ENCODE measurements around the gene COL4A2. TPM values are rescaled to one million over a fixed set of nuclear protein-coding genes. Genes with fewer than 3 reads are reported as not detected.
A peak's percentile ranks its signal among the peaks of the same experiment; 100 is the strongest.

The COL4A2 gene
- total RNA-seq, 8 experiments from 2014 or later = 3.5 to 379 (median 30.2) TPM

DNA sequence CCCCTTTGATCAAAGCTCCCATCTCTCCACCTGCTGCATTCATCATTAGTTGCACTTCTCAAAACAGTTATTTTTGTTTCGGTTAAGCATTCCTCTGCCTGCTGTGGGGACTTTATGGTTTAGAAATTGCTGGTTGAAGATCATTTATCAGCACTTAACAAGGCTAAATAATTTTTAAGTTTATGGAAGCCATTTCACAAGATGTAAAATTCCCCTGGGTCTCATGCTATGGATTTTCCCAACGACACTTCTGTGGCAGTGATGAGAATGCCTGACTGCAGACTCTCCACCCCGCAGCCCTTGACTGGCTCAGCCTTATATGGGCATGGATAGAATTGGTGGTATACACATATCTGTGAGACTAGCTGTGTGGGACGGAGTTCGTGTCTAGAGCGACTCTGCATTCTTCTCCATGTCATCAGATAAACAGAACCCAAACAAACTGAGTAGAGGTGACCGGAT, 52.8 kb downstream of the COL4A2 start:
- Histone ChIP-seq H3K4me1 (replicated peaks in 1 of 2) (peaks cover 0 to 3% of the 10 kb centered on the region in 2 donors), H3K27ac (no peak overlapping the region), H3K4me3 (no peak overlapping the region)
- 0 to 93% (median 76%) methylated on average over 1 to 6 of the region's 7 CpGs; no CpG with 5 or more reads in 2 of the 10 experiments for WGBS, 10 experiments
- in situ Hi-C loops (cut with MboI; ENCODE audit: low pct_unique_long_range_greater_than_20kb in 2 of 9, low sequenced_read_pairs in 9 of 9, unreplicated experiment in 9 of 9) = no loop called here
- peak in 6 of 8 experiments; percentile 67 to 97 (median 76) for ATAC-seq (replicated peaks in 6 of 8)

DNA sequence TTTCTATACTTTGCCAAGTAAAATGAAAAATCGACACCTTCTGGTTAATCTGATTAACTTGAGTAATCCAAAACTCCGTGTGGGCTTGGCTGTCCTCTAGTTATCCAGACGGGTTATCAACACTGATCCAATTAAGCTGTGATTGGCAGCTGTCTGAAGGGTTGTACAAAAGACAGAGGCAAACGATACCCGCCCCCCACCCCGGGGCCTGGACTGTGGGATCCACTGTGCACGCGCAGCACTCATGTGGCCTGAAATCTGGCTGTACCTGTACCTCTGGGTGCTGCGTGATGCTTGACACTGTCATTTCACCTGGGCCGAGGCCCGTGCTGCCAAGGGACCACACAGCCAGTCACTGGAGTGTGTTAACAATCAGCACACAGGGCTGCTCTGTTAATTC, 53.5 kb downstream of the COL4A2 start:
- Histone ChIP-seq H3K4me3 (no peak overlapping the region), H3K27ac (no peak overlapping the region), H3K4me1 (replicated peaks in 1 of 2) (peaks cover 0 to 3% of the 10 kb centered on the region in 2 donors)
- 72 to 100% (median 95%) methylated on average over 1 to 8 of the region's 11 CpGs; no CpG with 5 or more reads in 4 of the 10 experiments for whole genome bisulfite sequencing, 10 experiments
- in situ Hi-C loops (cut with MboI; ENCODE audit: low pct_unique_long_range_greater_than_20kb in 2 of 9, low sequenced_read_pairs in 9 of 9, unreplicated experiment in 9 of 9) = no loop called here
- ATAC-seq (replicated peaks in 6 of 8) = no peak

DNA sequence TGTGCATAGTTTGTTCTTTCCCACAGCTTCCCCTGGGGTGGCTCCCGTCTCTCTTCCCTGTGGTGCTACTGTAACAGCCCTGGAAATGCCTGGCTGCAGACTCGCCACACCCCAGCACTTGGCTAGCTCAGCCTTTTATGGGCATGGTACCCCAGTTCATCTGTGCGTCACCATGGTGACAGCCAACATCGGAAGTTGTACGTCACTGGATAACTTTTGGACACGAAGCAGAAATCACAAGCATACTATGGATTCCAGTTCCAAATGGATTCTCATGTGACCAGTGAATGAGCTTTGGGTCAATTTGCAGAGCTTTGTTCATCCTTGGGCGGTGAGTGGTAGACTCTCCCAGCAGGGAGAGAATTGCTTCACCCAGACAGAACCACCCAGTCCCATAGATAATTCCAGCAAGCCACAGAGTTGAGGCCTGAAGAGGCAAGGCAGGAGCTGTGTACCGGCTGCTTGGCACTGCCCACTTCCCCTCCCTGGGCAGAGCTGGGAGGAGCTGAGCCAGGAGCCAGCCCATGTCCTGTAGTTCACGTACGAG, 54.4 kb downstream of the COL4A2 start:
- peak in 5 of 8 experiments; percentile 8 to 96 (median 60) for ATAC-seq (replicated peaks in 6 of 8)

DNA sequence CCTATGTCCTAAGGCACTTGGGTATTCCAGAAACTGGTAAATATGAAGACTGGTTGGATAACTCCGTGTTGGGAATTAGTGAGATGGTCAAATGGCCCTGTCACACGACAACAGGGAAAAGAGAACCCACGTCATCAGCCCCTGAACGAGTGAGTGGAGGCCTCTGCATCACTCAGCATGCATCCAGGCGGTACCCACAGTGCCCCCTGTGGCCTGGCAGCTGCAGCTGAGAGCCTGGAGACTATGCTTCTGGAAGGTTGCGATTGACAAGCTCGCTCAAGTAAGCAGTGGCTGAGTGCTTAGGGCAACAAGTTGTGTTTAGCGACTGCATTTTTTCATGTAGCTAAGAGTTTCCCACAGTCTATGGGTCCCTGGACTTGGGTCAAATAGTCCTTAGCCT, 55.9 kb downstream of the COL4A2 start:
- 70 to 96% (median 83%) methylated on average over 1 to 7 of the region's 8 CpGs; no CpG with 5 or more reads in 2 of the 10 experiments for WGBS, 10 experiments

More for the DNA sequence above, 54.4 kb downstream of the COL4A2 start:
- 3 to 100% (median 82%) methylated on average over 1 to 9 of the region's 10 CpGs; no CpG with 5 or more reads in 4 of the 10 experiments for WGBS, 10 experiments
- Histone ChIP-seq H3K4me1 (replicated peaks in 1 of 2) (peaks cover 0 to 3% of the 10 kb centered on the region in 2 donors), H3K27ac (no peak overlapping the region), H3K4me3 (no peak overlapping the region)
- in situ Hi-C loops (cut with MboI; ENCODE audit: low pct_unique_long_range_greater_than_20kb in 2 of 9, low sequenced_read_pairs in 9 of 9, unreplicated experiment in 9 of 9) = no loop called here

DNA sequence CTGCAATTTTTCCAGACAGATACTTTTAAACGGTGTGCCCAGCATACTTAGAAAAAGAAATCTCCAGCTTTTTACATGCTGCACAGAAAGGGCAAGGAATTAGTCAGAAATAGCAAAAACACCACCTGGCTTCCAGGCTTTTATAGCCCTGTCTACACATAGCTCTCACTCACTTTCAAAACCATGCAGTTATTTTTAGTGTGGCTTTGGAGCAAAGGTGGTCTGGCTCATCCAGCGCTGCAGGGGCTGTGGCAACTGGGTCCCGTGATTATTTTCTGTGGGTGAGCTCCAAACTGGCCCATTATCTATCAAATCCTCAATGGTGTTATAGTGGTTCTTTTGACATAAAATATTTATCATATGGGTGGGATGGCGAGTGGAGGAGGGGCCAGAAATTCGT, 57.0 kb downstream of the COL4A2 start:
- WGBS, 10 experiments = 33 to 100% (median 82%) methylated on average over 1 to 5 of the region's 5 CpGs; no CpG with 5 or more reads in 3 of the 10 experiments
- H3K27ac ChIP-seq = no peak overlapping the region

More for the DNA sequence above, 55.9 kb downstream of the COL4A2 start:
- peak in 1 of 8 experiments; percentile 59 for ATAC-seq (replicated peaks in 6 of 8)
- no peak overlapping the region for H3K4me3 ChIP-seq
- H3K4me1 ChIP-seq (replicated peaks in 1 of 2) = peaks cover 0 to 3% of the 10 kb centered on the region in 2 donors
- in situ Hi-C loops (cut with MboI; ENCODE audit: low pct_unique_long_range_greater_than_20kb in 2 of 9, low sequenced_read_pairs in 9 of 9, unreplicated experiment in 9 of 9) = no loop called here
- H3K27ac ChIP-seq = no peak overlapping the region

DNA sequence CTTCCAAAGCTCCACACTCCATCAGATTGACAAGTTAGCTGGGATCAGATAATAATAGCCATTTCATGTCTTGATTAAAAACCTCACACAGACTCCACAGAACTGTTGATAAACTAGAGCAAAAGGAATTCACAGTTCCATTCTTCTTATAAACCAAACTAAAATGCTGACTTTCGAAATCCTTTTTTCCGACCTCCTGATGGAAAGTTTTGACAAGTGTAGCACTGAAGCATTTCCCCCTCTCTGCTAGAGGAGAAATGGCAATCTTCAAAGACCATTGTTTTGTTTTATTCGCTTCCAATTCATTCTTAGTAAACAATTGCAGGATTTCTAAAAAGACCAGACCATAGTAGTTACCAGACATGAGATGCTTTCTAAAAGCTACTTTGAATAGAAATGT, 58.8 kb downstream of the COL4A2 start:
- in situ Hi-C loops (cut with MboI; ENCODE audit: low pct_unique_long_range_greater_than_20kb in 2 of 9, low sequenced_read_pairs in 9 of 9, unreplicated experiment in 9 of 9) = no loop called here
- H3K4me3 ChIP-seq = no peak overlapping the region
- ATAC-seq (replicated peaks in 6 of 8) = no peak
- WGBS, 10 experiments = 55 to 100% (median 100%) methylated on average over 2 to 3 of the region's 3 CpGs; no CpG with 5 or more reads in 1 of the 10 experiments
- H3K4me1 ChIP-seq (replicated peaks in 1 of 2) = no peaks in the 10 kb centered on the region
- H3K27ac ChIP-seq = no peak overlapping the region

More for the DNA sequence above, 57.0 kb downstream of the COL4A2 start:
- in situ Hi-C loops (cut with MboI; ENCODE audit: low pct_unique_long_range_greater_than_20kb in 2 of 9, low sequenced_read_pairs in 9 of 9, unreplicated experiment in 9 of 9) = no loop called here
- Histone ChIP-seq H3K4me3 (no peak overlapping the region), H3K4me1 (replicated peaks in 1 of 2) (peaks cover 0 to 3% of the 10 kb centered on the region in 2 donors)
- ATAC-seq (replicated peaks in 6 of 8) = no peak

DNA sequence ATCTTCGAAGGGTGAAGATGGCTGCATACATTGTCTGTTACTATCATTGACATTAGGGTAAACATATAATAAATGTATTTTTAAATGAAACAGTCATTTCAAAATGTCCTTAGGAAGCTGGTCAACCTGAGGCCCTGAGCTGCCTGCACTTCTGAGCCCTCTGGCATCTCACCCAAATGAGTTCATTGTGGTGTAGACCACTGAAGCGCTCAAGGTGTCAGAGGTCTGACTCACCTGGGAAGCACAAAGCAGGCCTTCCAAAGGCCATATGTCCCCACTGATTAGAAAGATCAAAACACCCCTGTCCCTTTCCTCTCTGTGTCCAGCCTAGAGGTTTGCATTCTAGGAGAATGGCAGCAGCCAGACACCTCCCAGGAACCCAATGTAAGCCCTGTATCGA, 59.6 kb downstream of the COL4A2 start:
- no peak for ATAC-seq (replicated peaks in 6 of 8)
- no peak overlapping the region for H3K27ac ChIP-seq
- 80 to 100% (median 100%) methylated on average over 1 to 3 of the region's 3 CpGs; no CpG with 5 or more reads in 2 of the 10 experiments for WGBS, 10 experiments
- H3K4me1 ChIP-seq (replicated peaks in 1 of 2) = peaks cover 0 to 2% of the 10 kb centered on the region in 2 donors
- no peak overlapping the region for H3K4me3 ChIP-seq
- in situ Hi-C loops (cut with MboI; ENCODE audit: low pct_unique_long_range_greater_than_20kb in 2 of 9, low sequenced_read_pairs in 9 of 9, unreplicated experiment in 9 of 9) = no loop called here

DNA sequence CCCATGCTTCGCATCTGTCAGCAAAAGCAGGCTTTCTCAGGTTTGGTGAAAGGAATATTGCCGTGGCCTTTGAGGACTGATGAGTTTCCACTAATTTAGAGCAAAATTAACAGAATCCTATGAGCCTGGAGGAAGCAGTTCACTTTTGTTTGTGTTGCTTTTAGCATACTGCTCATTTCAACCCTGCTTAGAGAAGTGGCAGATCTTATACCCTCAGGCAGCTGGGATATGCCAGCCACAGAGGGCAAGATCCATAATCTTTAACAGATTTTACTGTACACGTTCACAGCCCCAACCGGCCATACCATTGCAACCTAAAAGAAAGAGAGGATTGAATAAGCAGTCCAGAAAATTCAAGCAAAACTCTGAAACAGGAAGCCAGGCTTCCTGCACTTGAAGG, 60.5 kb downstream of the COL4A2 start:
- in situ Hi-C loops (cut with MboI; ENCODE audit: low pct_unique_long_range_greater_than_20kb in 2 of 9, low sequenced_read_pairs in 9 of 9, unreplicated experiment in 9 of 9) = no loop called here
- ATAC-seq (replicated peaks in 6 of 8) = no peak
- Histone ChIP-seq H3K4me3 (no peak overlapping the region), H3K27ac (no peak overlapping the region), H3K4me1 (replicated peaks in 1 of 2) (peaks cover 5% of the 10 kb centered on the region in 2 donors)
- WGBS, 10 experiments = 19 to 93% (median 83%) methylated on average over 1 to 4 of the region's 4 CpGs; no CpG with 5 or more reads in 1 of the 10 experiments

DNA sequence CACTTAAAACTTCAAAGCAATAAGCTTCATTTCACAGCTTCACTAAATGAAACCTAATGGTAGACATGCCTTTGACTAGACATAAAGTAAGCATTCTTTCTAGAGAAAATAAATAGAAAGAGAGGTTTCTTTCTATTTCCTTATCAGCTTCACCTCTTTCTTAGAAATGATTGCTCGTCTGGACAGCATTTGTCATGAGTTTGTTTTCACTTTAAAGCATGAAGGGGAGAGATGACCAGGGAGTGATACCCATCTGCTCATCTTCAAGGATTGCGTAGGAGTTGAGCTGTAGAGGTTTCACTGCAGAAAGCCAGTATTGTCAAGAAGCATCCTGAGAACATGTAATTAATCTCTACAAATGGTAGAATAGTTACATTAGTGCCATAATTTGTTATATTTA, 61.3 kb downstream of the COL4A2 start:
- in situ Hi-C loops (cut with MboI; ENCODE audit: low pct_unique_long_range_greater_than_20kb in 2 of 9, low sequenced_read_pairs in 9 of 9, unreplicated experiment in 9 of 9) = no loop called here
- no peak overlapping the region for H3K4me3 ChIP-seq
- 80 to 100% (median 100%) methylated on average over 1 to 2 of the region's 2 CpGs; no CpG with 5 or more reads in 2 of the 10 experiments for WGBS, 10 experiments
- H3K27ac ChIP-seq = no peak overlapping the region
- peaks cover 5% of the 10 kb centered on the region in 2 donors for H3K4me1 ChIP-seq (replicated peaks in 1 of 2)
- ATAC-seq (replicated peaks in 6 of 8) = no peak

DNA sequence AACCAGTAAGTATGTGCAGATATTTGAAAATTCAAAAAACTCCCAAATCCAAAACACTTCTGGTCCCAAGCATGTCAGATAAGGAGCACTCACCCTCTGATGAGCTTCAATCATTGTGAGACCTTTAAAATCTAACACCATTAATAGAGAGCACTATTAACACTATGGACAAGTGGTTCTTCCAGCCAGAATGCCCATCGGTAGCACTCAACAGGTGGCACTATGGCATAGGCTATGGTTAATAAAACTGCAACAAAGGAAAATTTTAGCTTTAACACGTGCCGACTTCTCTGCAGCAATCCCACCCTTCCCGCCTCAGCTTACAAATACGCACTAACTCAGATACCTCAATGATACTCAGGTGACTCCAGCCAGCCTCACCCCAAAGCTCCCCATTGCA, 62.3 kb downstream of the COL4A2 start:
- in situ Hi-C loops (cut with MboI; ENCODE audit: low pct_unique_long_range_greater_than_20kb in 2 of 9, low sequenced_read_pairs in 9 of 9, unreplicated experiment in 9 of 9) = no loop called here
- no peak overlapping the region for H3K27ac ChIP-seq
- WGBS, 10 experiments = 80 to 100% (median 94%) methylated on average over 1 to 5 of the region's 5 CpGs; no CpG with 5 or more reads in 4 of the 10 experiments
- peaks cover 5% of the 10 kb centered on the region in 2 donors for H3K4me1 ChIP-seq (replicated peaks in 1 of 2)
- no peak overlapping the region for H3K4me3 ChIP-seq
- ATAC-seq (replicated peaks in 6 of 8) = no peak

DNA sequence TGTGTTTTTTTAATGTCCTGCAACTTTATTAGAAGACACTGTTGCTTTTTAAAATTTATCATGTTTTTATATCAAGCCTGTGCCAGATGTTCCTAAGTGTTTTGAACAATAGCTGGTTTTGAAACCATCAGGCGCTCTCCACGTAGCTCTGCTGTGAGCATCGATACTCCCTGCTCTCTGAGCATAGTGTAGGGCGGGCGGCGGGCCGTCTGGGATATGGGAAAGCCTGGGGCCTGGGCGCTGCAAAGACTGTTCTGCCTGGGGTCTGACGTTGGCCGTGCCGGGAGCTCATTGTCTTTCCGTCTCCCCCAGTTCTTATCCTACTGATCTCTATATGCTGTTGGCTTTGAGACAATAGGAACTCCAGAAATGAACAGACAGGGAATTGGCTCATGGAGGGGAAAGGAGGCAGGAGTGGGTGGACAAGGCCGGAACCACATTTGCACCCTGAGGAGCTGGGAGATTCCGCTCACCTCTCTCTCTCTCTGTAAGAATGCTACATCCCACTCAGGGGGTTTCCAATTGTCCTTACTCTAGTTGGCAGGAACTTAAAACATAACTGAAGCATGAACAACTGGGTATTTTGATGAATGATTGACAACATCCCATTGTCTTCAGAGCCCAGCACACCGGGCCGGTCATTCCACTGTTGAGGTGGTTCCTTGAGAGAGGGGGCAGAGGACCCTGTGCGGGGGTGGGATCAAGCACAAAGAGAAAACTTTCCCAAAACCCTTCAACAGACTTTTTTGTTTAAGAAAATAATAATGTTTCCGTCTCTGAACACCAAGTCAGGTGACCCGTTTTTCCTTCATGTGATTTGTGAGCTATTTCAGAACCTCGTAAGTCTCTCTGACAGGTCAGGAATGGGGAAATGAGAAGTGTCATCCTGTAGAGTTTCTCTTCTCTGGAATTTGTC, 64.7 kb downstream of the COL4A2 start:
- 61 to 92% (median 86%) methylated on average over 3 to 13 of the region's 20 CpGs; no CpG with 5 or more reads in 1 of the 10 experiments for WGBS, 10 experiments
- peak in 2 of 8 experiments; percentile 25 to 35 for ATAC-seq (replicated peaks in 6 of 8)
- H3K27ac ChIP-seq = no peak overlapping the region

DNA sequence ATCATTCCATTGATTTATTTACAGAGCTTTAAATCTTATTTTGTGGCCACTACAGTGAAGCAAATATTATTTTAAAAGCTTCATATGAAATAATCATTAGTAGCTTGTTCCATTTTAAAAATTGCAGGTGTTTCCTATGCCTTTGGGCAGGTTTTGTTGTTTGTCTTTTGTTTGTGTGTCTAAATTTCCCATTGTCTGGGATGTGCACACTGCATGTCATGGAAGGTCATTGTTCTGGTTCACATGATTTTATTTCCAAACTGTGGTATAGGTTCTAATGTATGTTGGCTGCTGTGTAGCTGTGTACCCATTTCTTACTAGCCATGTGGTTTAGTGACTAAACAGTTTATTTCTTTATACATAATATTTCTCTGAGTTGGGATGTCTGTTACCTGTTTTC, 65.6 kb downstream of the COL4A2 start:
- H3K4me1 ChIP-seq (replicated peaks in 1 of 2) = peaks cover 5% of the 10 kb centered on the region in 2 donors
- no peak overlapping the region for H3K27ac ChIP-seq
- in situ Hi-C loops (cut with MboI; ENCODE audit: low pct_unique_long_range_greater_than_20kb in 2 of 9, low sequenced_read_pairs in 9 of 9, unreplicated experiment in 9 of 9) = no loop called here
- ATAC-seq (replicated peaks in 6 of 8) = no peak
- no peak overlapping the region for H3K4me3 ChIP-seq

More for the DNA sequence above, 64.7 kb downstream of the COL4A2 start:
- Histone ChIP-seq H3K4me1 (replicated peaks in 1 of 2) (peaks cover 5% of the 10 kb centered on the region in 2 donors), H3K4me3 (no peak overlapping the region)
- in situ Hi-C loops (cut with MboI; ENCODE audit: low pct_unique_long_range_greater_than_20kb in 2 of 9, low sequenced_read_pairs in 9 of 9, unreplicated experiment in 9 of 9) = no loop called here

DNA sequence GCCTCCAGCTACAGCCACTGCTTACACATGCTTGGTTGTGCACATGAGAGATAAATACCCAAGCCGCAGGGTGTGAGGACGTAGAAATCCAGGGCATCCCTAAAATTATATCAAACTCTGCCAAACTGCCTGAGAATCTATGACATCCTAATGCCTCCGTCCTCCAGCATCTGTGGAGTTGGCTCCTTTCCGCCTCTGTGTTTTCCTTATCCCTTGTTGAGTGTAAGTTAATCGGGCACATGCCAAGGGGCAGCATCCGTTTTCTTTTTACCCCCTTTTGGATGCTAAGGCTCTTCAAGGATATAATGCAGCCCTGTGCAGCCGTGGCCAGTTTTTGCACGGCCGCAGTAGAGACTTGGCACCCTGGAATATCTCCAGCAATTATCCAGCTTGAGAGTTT, 66.5 kb downstream of the COL4A2 start:
- ATAC-seq (replicated peaks in 6 of 8) = no peak
- no peak overlapping the region for H3K27ac ChIP-seq

More for the DNA sequence above, 66.5 kb downstream of the COL4A2 start:
- 80 to 100% (median 97%) methylated on average over 1 to 9 of the region's 9 CpGs; no CpG with 5 or more reads in 1 of the 10 experiments for WGBS, 10 experiments
- peaks cover 5% of the 10 kb centered on the region in 2 donors for H3K4me1 ChIP-seq (replicated peaks in 1 of 2)
- in situ Hi-C loops (cut with MboI; ENCODE audit: low pct_unique_long_range_greater_than_20kb in 2 of 9, low sequenced_read_pairs in 9 of 9, unreplicated experiment in 9 of 9) = no loop called here
- H3K4me3 ChIP-seq = no peak overlapping the region
